Bone marrow (tissue), 2 donors: ENCODE measurements around the gene TCEAL9.
"Not testable (repeated sequence)": the region's sequence is repeated elsewhere in the genome, so short reads cannot be mapped to it uniquely, and the experiment has no call there.

ENCODE experiments used
- DNase-seq, 2 donors: peaks; one replicate each; lab custom pipeline; 2025; lab: John Stamatoyannopoulos, UW

The TCEAL9 gene

GRCh38 chrX:103356130-103356798 lies at the start of gene TCEAL9:
TCEAL9 (plus strand) TSS chrX:103356506; CDS start chrX:103357685, 1,179 bp downstream.
- no peak for DNase-seq

GRCh38 chrX:103309860-103310554 lies 46.3 kb upstream of the TCEAL9 start:
- DNase-seq: no peak

- DNase-seq: no peak
These were observed 45.5 kb upstream of the TCEAL9 start, which contains the start of gene BEX2 for GRCh38 chrX:103310555-103311398. BEX2 (minus strand) TSS chrX:103310990; CDS start chrX:103309976, 1,014 bp downstream.

GRCh38 chrX:103311399-103311780 lies 44.9 kb upstream of the TCEAL9 start:
- DNase-seq: no peak

GRCh38 chrX:103329991-103330390 lies 26.3 kb upstream of the TCEAL9 start, which contains the start of gene TCEAL7:
TCEAL7 (plus strand) TSS chrX:103330239; CDS start chrX:103331404, 1,165 bp downstream.
- no peak for DNase-seq

GRCh38 chrX:103330681-103331288 lies 25.5 kb upstream of the TCEAL9 start:
- DNase-seq: no peak

- DNase-seq: no peak
These were observed 17.6 kb upstream of the TCEAL9 start for GRCh38 chrX:103338663-103339062.

GRCh38 chrX:103343105-103343504 lies 13.2 kb upstream of the TCEAL9 start:
- DNase-seq: no peak

- no peak for DNase-seq
These were observed 11.7 kb upstream of the TCEAL9 start for GRCh38 chrX:103344606-103345005.

- no peak for DNase-seq
These were observed 8.5 kb upstream of the TCEAL9 start for GRCh38 chrX:103347682-103348397.

GRCh38 chrX:103356858-103357257 lies 552 bp downstream of the TCEAL9 start:
- no peak for DNase-seq

GRCh38 chrX:103357871-103358270 lies 1.6 kb downstream of the TCEAL9 start:
- DNase-seq: no peak

- DNase-seq: not testable (repeated sequence)
These were observed 3.3 kb downstream of the TCEAL9 start for GRCh38 chrX:103359605-103360004.

- no peak for DNase-seq
These were observed 3.8 kb downstream of the TCEAL9 start for GRCh38 chrX:103360092-103360491.

GRCh38 chrX:103360916-103361315 lies 4.6 kb downstream of the TCEAL9 start:
- no peak for DNase-seq

- no peak for DNase-seq
These were observed 5.5 kb downstream of the TCEAL9 start for GRCh38 chrX:103361798-103362197.

GRCh38 chrX:103362474-103362873 lies 6.2 kb downstream of the TCEAL9 start:
- DNase-seq: no peak

GRCh38 chrX:103363046-103363445 lies 6.7 kb downstream of the TCEAL9 start:
- no peak for DNase-seq

GRCh38 chrX:103367502-103367901 lies 11.2 kb downstream of the TCEAL9 start:
- no peak for DNase-seq

GRCh38 chrX:103369479-103369878 lies 13.2 kb downstream of the TCEAL9 start:
- no peak for DNase-seq

- no peak for DNase-seq
These were observed 16.6 kb downstream of the TCEAL9 start for GRCh38 chrX:103372886-103373285.
